Fibroblast of mammary gland (primary cell): ENCODE data around the gene COL16A1.
A peak's percentile ranks its signal among the peaks of the same experiment; 100 is the strongest.

ENCODE experiments used
- DNase-seq: peaks from one replicate; pipeline ENCODE4 v3.0.0-alpha.2; 2010; ENCODE audit warnings: low read depth
- H3K4me3 ChIP-seq: 2 replicates; pipeline ENCODE4 v1.5.1; 2011; ENCODE audit warnings: low read depth, mild to moderate bottlenecking, low read length, moderate library complexity; ENCODE audit not compliant: control insufficient read depth
- TF ChIP-seq, protein P1 (sequence below): conservative IDR thresholded peaks from 2 replicates; pipeline ENCODE4 v1.5.1; 2011; ENCODE audit warnings: low read depth, low read length, inconsistent platforms; ENCODE audit not compliant: control insufficient read depth, insufficient read depth

Gene COL16A1

GRCh38 chr1:31689379-31689778 is 14.4 kb downstream of the COL16A1 start:
- DNase-seq = no peak
- TF ChIP-seq, protein P1, sequence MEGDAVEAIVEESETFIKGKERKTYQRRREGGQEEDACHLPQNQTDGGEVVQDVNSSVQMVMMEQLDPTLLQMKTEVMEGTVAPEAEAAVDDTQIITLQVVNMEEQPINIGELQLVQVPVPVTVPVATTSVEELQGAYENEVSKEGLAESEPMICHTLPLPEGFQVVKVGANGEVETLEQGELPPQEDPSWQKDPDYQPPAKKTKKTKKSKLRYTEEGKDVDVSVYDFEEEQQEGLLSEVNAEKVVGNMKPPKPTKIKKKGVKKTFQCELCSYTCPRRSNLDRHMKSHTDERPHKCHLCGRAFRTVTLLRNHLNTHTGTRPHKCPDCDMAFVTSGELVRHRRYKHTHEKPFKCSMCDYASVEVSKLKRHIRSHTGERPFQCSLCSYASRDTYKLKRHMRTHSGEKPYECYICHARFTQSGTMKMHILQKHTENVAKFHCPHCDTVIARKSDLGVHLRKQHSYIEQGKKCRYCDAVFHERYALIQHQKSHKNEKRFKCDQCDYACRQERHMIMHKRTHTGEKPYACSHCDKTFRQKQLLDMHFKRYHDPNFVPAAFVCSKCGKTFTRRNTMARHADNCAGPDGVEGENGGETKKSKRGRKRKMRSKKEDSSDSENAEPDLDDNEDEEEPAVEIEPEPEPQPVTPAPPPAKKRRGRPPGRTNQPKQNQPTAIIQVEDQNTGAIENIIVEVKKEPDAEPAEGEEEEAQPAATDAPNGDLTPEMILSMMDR = no peak
- H3K4me3 ChIP-seq = no peak overlapping the region

- DNase-seq = no peak
- H3K4me3 ChIP-seq = no peak overlapping the region
- TF ChIP-seq, protein P1 = no peak
Measured at GRCh38 chr1:31688233-31688918, 15.4 kb downstream of the COL16A1 start.

- TF ChIP-seq, protein P1 = no peak
- no peak overlapping the region for H3K4me3 ChIP-seq
- DNase-seq = no peak
Measured at GRCh38 chr1:31687601-31688000, 16.2 kb downstream of the COL16A1 start.

- no peak for DNase-seq
- no peak overlapping the region for H3K4me3 ChIP-seq
- TF ChIP-seq, protein P1 = no peak
Measured at GRCh38 chr1:31685795-31686194, 18.0 kb downstream of the COL16A1 start.

DNA sequence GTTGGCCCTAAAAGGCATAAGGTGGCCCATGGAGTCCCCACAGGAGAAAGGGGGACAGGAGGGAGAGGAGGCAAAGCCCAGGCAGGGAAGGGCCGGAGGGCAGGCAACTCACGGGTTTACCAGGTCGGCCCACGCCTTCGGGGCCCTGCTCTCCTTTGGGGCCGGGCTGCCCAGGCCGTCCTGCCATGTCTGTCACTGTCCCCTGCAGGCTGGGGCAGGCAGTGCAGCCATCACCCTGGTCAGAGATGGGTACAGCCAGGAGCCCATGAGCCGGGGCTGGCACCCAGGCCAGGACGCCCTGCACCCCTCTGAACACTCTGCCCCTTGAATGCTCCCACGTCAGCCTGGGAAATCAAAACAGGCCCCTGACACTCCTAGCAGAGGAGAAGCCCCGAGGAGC is 19.8 kb downstream of the COL16A1 start:
- TF ChIP-seq, protein P1 = peak; percentile 22
- no peak overlapping the region for H3K4me3 ChIP-seq
- no peak for DNase-seq

DNA sequence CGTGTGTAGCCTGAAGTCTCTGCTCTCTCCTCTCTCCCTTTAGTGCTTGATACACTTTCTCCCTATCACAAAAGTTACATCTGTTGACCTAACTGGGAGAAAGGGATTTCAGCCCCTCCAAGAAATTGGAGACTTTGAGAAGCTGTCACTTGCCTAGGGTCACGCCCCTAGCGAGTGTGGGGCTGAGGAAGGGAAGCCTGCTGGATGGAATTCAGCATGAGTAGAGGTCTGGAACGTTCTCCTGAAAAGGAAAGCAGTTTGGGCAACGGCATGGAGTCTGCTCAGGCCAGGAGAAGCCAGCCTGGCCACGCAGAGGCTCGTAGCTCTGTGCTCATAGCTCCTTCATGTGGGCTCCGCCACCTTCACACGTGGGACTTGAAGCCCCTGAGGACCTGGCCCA is 22.4 kb downstream of the COL16A1 start:
- DNase-seq = no peak
- TF ChIP-seq, protein P1 = no peak
- H3K4me3 ChIP-seq = no peak overlapping the region
